Panc1 (cell line): ENCODE measurements around the gene CD44. TPM values are rescaled to one million over a fixed set of nuclear protein-coding genes. Genes with fewer than 3 reads are reported as not detected.
A peak's percentile ranks its signal among the peaks of the same experiment; 100 is the strongest.

Experiments used
- ATAC-seq: fragments of 200-7000 bp; cut with Tn5 transposase; 2 replicates; pipeline ENCODE4 v1.9.1; 2020; ENCODE audit warnings: mild to moderate bottlenecking, moderate library complexity
- BruUV-seq: library from RNA; stranded (reverse); fragments of 400-500 nt; replicated peaks from 2 replicates; lab custom pipeline; 2021; lab: Mats Ljungman, UMichigan
- CTCF ChIA-PET: fragments of 300-600 bp; sonication (Branson Sonifier 250); formaldehyde crosslinking; loops from one replicate; lab custom pipeline; 2022; ENCODE audit warnings: antibody characterized with exemption; lab: Charles Lee
- POLR2A ChIA-PET: fragments of 300-600 bp; sonication (Branson Sonifier 250); formaldehyde crosslinking; loops from one replicate; lab custom pipeline; 2022; ENCODE audit warnings: antibody characterized with exemption; lab: Charles Lee
- DNase-seq: peaks from one replicate; pipeline ENCODE4 v3.0.0-alpha.2; 2010; ENCODE audit warnings: low read depth, low spot score
- H3K27ac ChIP-seq: 2 replicates; pipeline ENCODE4 v1.5.1; 2011; ENCODE audit warnings: mild to moderate bottlenecking, low read length, inconsistent platforms
- H3K27me3 ChIP-seq: fragments of 200-500 bp; sonication (Bioruptor generic); 2 replicates; pipeline ENCODE4 v1.6.0; 2014; ENCODE audit warnings: low read length, inconsistent platforms; ENCODE audit not compliant: control insufficient read depth, insufficient read depth
- H3K36me3 ChIP-seq: fragments of 200-500 bp; sonication (Bioruptor generic); 2 replicates; pipeline ENCODE4 v1.5.1; 2014; ENCODE audit warnings: inconsistent platforms, mild to moderate bottlenecking, low read length, moderate library complexity; ENCODE audit not compliant: control insufficient read depth, insufficient read depth
- H3K4me1 ChIP-seq: 2 replicates; pipeline ENCODE4 v1.5.1; 2011; ENCODE audit warnings: inconsistent platforms, mild to moderate bottlenecking, low read length, moderate library complexity; ENCODE audit not compliant: control insufficient read depth, insufficient read depth
- H3K4me3 ChIP-seq, 2 experiments: 2 replicates each; pipeline ENCODE4 v1.5.1; 2011 to 2012; ENCODE audit warnings: low read depth in 2 of 2, low read length in 2 of 2, mild to moderate bottlenecking in 2 of 2, inconsistent platforms in 1 of 2, moderate library complexity in 1 of 2
- H3K9me3 ChIP-seq: fragments of 200-500 bp; sonication (Bioruptor generic); 2 replicates; pipeline ENCODE4 v1.5.1; 2014; ENCODE audit warnings: low read depth, mild to moderate bottlenecking, inconsistent platforms, low read length, moderate library complexity; ENCODE audit not compliant: control insufficient read depth, insufficient read depth
- POLR2AphosphoS5 ChIP-seq: IDR thresholded peaks from 2 replicates; pipeline ENCODE4 v1.6.1; 2012; ENCODE audit warnings: mild to moderate bottlenecking, low read depth, low read length, moderate library complexity
- SIN3A ChIP-seq: IDR thresholded peaks from 2 replicates; pipeline ENCODE4 v1.6.1; 2012; ENCODE audit warnings: low read depth, mild to moderate bottlenecking, low read length, moderate library complexity, borderline replicate concordance; ENCODE audit not compliant: insufficient read depth
- TCF7L2 ChIP-seq: IDR thresholded peaks from 2 replicates; pipeline ENCODE4 v1.6.1; 2011; ENCODE audit warnings: mild to moderate bottlenecking, low read depth, low read length, inconsistent platforms
- in situ Hi-C: cut with HindIII; loops from 2 replicates; pipeline ENCODE4 v1.10.0; 2016; ENCODE audit warnings: low sequenced_read_pairs, low pct_unique_long_range_greater_than_20kb
- intact Hi-C: fragments of 100-400 bp; cut with micrococcal nuclease; formaldehyde crosslinking; loops from one replicate; pipeline ENCODE4 v1.10.0; 2022; ENCODE audit not compliant: unreplicated experiment
- total RNA-seq: library from RNA; stranded (reverse); gene quantifications from one replicate; pipeline ENCODE4 v1.2.1, GENCODE V29; 2021; ENCODE audit not compliant: unreplicated experiment
- TF ChIP-seq, protein P1 (sequence below), 2 experiments: IDR thresholded peaks; 2 replicates each; pipeline ENCODE4 v1.6.1; 2011 to 2012; ENCODE audit warnings: low read depth in 2 of 2, control low read depth in 1 of 2, low read length in 1 of 2, mild to moderate bottlenecking in 1 of 2, moderate library complexity in 1 of 2; ENCODE audit not compliant: insufficient read depth in 1 of 2
- TF ChIP-seq, protein P2 (sequence below): fragments of 450-650 bp; IDR thresholded peaks from 2 replicates; pipeline ENCODE4 v1.5.1; 2017; ENCODE audit warnings: mild to moderate bottlenecking

CD44 gene
- total RNA-seq, 1 experiment from 2014 or later: 1,819 TPM

DNA sequence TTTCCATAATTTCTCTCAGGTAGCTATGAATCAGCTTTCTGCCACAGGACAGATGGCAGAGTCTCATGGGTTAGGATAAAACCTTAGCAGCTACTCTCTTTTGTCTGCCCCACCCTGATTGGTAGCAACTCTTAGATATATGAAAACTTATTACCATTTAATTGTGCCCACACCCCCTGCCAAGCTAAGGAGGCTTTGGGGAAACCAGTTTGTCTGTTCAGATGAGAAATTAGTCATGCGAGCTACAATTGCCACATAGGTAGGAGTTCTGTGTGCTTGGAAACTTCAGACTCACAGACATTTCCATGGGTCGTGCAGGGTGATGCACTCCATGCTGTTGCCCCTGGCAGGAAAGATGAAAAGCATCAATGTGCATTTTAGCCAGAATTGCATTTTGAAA lies 39.9 kb downstream of the CD44 start:
- Histone ChIP-seq H3K36me3 (peaks cover 48% of the 10 kb centered on the region), H3K4me1 (peaks cover 91% of the 10 kb centered on the region), H3K4me3 (no peak overlapping the region), H3K9me3 (no peaks in the 10 kb centered on the region), H3K27ac (peak overlapping the region; percentile 87), H3K27me3 (no peaks in the 10 kb centered on the region)
- TF ChIP-seq TCF7L2: no peak
- no peak for TF ChIP-seq POLR2AphosphoS5
- no peak for TF ChIP-seq SIN3A
- TF ChIP-seq, protein P1, sequence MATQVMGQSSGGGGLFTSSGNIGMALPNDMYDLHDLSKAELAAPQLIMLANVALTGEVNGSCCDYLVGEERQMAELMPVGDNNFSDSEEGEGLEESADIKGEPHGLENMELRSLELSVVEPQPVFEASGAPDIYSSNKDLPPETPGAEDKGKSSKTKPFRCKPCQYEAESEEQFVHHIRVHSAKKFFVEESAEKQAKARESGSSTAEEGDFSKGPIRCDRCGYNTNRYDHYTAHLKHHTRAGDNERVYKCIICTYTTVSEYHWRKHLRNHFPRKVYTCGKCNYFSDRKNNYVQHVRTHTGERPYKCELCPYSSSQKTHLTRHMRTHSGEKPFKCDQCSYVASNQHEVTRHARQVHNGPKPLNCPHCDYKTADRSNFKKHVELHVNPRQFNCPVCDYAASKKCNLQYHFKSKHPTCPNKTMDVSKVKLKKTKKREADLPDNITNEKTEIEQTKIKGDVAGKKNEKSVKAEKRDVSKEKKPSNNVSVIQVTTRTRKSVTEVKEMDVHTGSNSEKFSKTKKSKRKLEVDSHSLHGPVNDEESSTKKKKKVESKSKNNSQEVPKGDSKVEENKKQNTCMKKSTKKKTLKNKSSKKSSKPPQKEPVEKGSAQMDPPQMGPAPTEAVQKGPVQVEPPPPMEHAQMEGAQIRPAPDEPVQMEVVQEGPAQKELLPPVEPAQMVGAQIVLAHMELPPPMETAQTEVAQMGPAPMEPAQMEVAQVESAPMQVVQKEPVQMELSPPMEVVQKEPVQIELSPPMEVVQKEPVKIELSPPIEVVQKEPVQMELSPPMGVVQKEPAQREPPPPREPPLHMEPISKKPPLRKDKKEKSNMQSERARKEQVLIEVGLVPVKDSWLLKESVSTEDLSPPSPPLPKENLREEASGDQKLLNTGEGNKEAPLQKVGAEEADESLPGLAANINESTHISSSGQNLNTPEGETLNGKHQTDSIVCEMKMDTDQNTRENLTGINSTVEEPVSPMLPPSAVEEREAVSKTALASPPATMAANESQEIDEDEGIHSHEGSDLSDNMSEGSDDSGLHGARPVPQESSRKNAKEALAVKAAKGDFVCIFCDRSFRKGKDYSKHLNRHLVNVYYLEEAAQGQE (IDR thresholded peaks at IDR 0.05; ENCODE audit: insufficient read depth in 1 of 2, low read depth in 2 of 2, low read length in 1 of 2): no peak
- TF ChIP-seq, protein P2, sequence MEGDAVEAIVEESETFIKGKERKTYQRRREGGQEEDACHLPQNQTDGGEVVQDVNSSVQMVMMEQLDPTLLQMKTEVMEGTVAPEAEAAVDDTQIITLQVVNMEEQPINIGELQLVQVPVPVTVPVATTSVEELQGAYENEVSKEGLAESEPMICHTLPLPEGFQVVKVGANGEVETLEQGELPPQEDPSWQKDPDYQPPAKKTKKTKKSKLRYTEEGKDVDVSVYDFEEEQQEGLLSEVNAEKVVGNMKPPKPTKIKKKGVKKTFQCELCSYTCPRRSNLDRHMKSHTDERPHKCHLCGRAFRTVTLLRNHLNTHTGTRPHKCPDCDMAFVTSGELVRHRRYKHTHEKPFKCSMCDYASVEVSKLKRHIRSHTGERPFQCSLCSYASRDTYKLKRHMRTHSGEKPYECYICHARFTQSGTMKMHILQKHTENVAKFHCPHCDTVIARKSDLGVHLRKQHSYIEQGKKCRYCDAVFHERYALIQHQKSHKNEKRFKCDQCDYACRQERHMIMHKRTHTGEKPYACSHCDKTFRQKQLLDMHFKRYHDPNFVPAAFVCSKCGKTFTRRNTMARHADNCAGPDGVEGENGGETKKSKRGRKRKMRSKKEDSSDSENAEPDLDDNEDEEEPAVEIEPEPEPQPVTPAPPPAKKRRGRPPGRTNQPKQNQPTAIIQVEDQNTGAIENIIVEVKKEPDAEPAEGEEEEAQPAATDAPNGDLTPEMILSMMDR: no peak
- DNase-seq (no peak), ATAC-seq (peak; percentile 7; the same call in 1 of the 2 replicates)
- ChIA-PET CTCF (no interaction called here), POLR2A (interaction anchor here (0.9 kb wide), 1 partner anchor 9 kb away, joined by 5 read pairs; no protein-coding TSS in a partner anchor)
- intact Hi-C loops: no loop called here
- in situ Hi-C loops: no loop called here
- no TSS peak for BruUV-seq

DNA sequence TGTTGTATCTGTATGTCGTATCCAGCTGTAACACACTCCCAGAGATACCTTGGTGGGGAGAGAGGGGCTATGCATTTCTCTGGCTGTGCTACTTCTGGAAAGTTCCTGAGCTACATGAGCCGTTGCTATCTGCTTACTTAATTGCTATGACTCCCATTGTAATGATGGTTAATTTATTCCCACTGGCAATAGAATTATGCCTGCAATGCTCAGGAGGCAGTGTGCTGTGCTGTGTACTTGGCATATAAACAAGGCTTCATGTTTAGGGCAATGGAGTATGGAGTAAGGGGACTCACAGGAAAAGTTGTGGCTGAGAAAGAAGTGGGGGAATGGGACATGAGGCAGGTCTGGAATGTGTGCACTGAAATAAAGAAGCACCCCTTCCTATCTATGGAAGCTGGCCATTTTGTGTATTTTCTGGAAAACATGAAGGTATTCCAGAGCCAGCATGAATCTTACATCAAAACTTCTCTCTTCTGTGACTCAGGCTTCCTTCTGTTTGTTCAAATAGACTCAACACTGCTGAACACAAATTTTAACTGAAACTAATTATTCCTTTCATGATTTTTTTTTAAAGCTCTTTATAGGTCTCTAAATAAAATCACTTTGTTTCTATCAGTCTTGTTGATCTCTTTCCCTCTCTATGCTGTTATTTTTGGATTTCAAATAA lies 40.6 kb downstream of the CD44 start:
- no peak for TF ChIP-seq POLR2AphosphoS5
- TF ChIP-seq SIN3A: no peak
- TF ChIP-seq, protein P2: no peak
- TF ChIP-seq, protein P1 (IDR thresholded peaks at IDR 0.05; ENCODE audit: insufficient read depth in 1 of 2, low read depth in 2 of 2, low read length in 1 of 2): no peak
- no peak for TF ChIP-seq TCF7L2
- ChIA-PET CTCF (interaction anchor here (0.6 kb wide), 1 partner anchor 241 kb away, joined by 3 read pairs; no protein-coding TSS in a partner anchor), POLR2A (interaction anchor here (0.9 kb wide), 1 partner anchor 10 kb away, joined by 5 read pairs; no protein-coding TSS in a partner anchor)
- Histone ChIP-seq H3K36me3 (peaks cover 56% of the 10 kb centered on the region), H3K4me3 (no peak overlapping the region), H3K9me3 (no peaks in the 10 kb centered on the region), H3K4me1 (peaks cover 91% of the 10 kb centered on the region), H3K27ac (peak overlapping the region; percentile 87), H3K27me3 (no peaks in the 10 kb centered on the region)
- DNase-seq (no peak), ATAC-seq (peak; percentile 10; the same call in 1 of the 2 replicates)
- intact Hi-C loops: no loop called here
- BruUV-seq: no TSS peak
- in situ Hi-C loops: no loop called here
